ENCODE measurements around the gene ZC3H12C.
A peak's percentile ranks its signal among the peaks of the same experiment; 100 is the strongest.
"Not testable (repeated sequence)": the region's sequence is repeated elsewhere in the genome, so short reads cannot be mapped to it uniquely, and the experiment has no call there.

ZC3H12C gene

GRCh38 chr11:110062247-110062646 is 30.9 kb upstream of the ZC3H12C start:
- Histone ChIP-seq H3K36me3 (ENCODE audit: control insufficient read depth, insufficient read depth, low read length) (no peaks in the 10 kb centered on the region), H3K27ac (ENCODE audit: low read depth, low read length, severe bottlenecking) (no peak overlapping the region), H3K4me1 (ENCODE audit: control insufficient read depth, insufficient read depth, low read length, poor library complexity, severe bottlenecking) (no peaks in the 10 kb centered on the region), H3K9me3 (ENCODE audit: control insufficient read depth, low read length) (no peaks in the 10 kb centered on the region), H3K4me3 (ENCODE audit: extremely low read depth, insufficient read depth, low read length, poor library complexity, severe bottlenecking) (no peak overlapping the region)
- 100% methylated on average over 1 of the region's 3 CpGs; no CpG with 5 or more reads in 1 of the 2 experiments for WGBS, 2 experiments (ENCODE audit: insufficient coverage in 2 of 2)

GRCh38 chr11:110065189-110065588 is 28.0 kb upstream of the ZC3H12C start:
- WGBS, 2 experiments (ENCODE audit: insufficient coverage in 2 of 2): 40% methylated on average over 1 of the region's 2 CpGs; no CpG with 5 or more reads in 1 of the 2 experiments
- H3K4me1 ChIP-seq (ENCODE audit: control insufficient read depth, insufficient read depth, low read length, poor library complexity, severe bottlenecking): peaks cover 6% of the 10 kb centered on the region

DNA sequence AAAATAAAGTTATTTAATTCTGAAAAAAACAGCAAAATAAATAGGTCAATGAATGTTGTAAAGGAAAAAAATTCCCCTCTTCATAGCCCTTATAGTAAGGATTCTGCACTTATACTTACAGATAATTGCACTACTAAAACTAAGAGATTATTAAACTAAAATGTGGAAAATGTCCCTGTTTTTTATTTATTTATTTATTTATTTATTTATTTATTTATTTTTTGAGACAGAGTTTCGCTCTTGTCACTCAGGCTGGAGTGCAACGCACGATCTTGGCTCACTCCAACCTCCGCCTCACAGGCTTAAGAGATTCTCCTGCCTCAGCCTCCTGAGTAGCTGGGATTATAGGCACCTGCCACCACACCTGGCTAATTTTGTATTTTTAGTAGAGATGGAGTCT is 25.2 kb upstream of the ZC3H12C start:
- not testable (repeated sequence) for H3K4me3 ChIP-seq (ENCODE audit: extremely low read depth, insufficient read depth, low read length, poor library complexity, severe bottlenecking); H3K9me3 ChIP-seq (ENCODE audit: control insufficient read depth, low read length); H3K27ac ChIP-seq (ENCODE audit: low read depth, low read length, severe bottlenecking); H3K4me1 ChIP-seq (ENCODE audit: control insufficient read depth, insufficient read depth, low read length, poor library complexity, severe bottlenecking); H3K36me3 ChIP-seq (ENCODE audit: control insufficient read depth, insufficient read depth, low read length)
- no CpG with 5 or more reads among the region's 4 CpGs for WGBS, 2 experiments (ENCODE audit: insufficient coverage in 2 of 2)

More at GRCh38 chr11:110065189-110065588, 28.0 kb upstream of the ZC3H12C start:
- no peak overlapping the region for H3K27ac ChIP-seq (ENCODE audit: low read depth, low read length, severe bottlenecking)
- no peaks in the 10 kb centered on the region for H3K36me3 ChIP-seq (ENCODE audit: control insufficient read depth, insufficient read depth, low read length)
- H3K9me3 ChIP-seq (ENCODE audit: control insufficient read depth, low read length): no peaks in the 10 kb centered on the region
- no peak overlapping the region for H3K4me3 ChIP-seq (ENCODE audit: extremely low read depth, insufficient read depth, low read length, poor library complexity, severe bottlenecking)

- Histone ChIP-seq H3K9me3 (ENCODE audit: control insufficient read depth, low read length) (no peaks in the 10 kb centered on the region), H3K4me1 (ENCODE audit: control insufficient read depth, insufficient read depth, low read length, poor library complexity, severe bottlenecking) (peaks cover 6% of the 10 kb centered on the region), H3K36me3 (ENCODE audit: control insufficient read depth, insufficient read depth, low read length) (no peaks in the 10 kb centered on the region), H3K27ac (ENCODE audit: low read depth, low read length, severe bottlenecking) (peak overlapping the region; percentile 29), H3K4me3 (ENCODE audit: extremely low read depth, insufficient read depth, low read length, poor library complexity, severe bottlenecking) (no peak overlapping the region)
- 85 to 86% methylated on average over 4 to 7 of the region's 7 CpGs for WGBS, 2 experiments (ENCODE audit: insufficient coverage in 2 of 2)
Measured at GRCh38 chr11:110069158-110069737, 23.9 kb upstream of the ZC3H12C start.

DNA sequence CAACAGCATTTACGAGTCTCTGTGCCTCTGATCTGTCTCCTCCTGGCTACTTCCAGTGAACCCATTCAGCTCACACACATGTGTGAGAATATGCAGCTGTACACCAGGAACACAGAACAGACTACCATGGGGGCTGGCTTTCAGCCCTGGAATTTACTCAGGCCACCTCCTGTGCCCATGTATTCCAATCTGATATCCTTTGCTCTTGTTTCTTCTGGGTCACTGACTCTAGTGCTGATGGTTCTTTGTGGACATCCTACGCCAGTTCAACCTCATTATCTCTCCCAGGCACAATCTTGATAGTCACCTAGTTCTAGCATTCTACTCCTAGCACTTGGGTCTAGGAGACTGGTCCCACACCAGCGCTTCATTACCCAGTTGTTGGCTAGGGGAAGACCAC is 23.0 kb upstream of the ZC3H12C start:
- H3K4me1 ChIP-seq (ENCODE audit: control insufficient read depth, insufficient read depth, low read length, poor library complexity, severe bottlenecking): peaks cover 6% of the 10 kb centered on the region
- H3K4me3 ChIP-seq (ENCODE audit: extremely low read depth, insufficient read depth, low read length, poor library complexity, severe bottlenecking): no peak overlapping the region
- no peak overlapping the region for H3K27ac ChIP-seq (ENCODE audit: low read depth, low read length, severe bottlenecking)
- WGBS, 2 experiments (ENCODE audit: insufficient coverage in 2 of 2): 97 to 100% methylated on average over 2 to 3 of the region's 3 CpGs
- H3K36me3 ChIP-seq (ENCODE audit: control insufficient read depth, insufficient read depth, low read length): no peaks in the 10 kb centered on the region
- no peaks in the 10 kb centered on the region for H3K9me3 ChIP-seq (ENCODE audit: control insufficient read depth, low read length)

GRCh38 chr11:110071197-110071596 is 22.0 kb upstream of the ZC3H12C start:
- Histone ChIP-seq H3K27ac (ENCODE audit: low read depth, low read length, severe bottlenecking) (no peak overlapping the region), H3K4me1 (ENCODE audit: control insufficient read depth, insufficient read depth, low read length, poor library complexity, severe bottlenecking) (peaks cover 9% of the 10 kb centered on the region), H3K9me3 (ENCODE audit: control insufficient read depth, low read length) (no peaks in the 10 kb centered on the region), H3K4me3 (ENCODE audit: extremely low read depth, insufficient read depth, low read length, poor library complexity, severe bottlenecking) (no peak overlapping the region), H3K36me3 (ENCODE audit: control insufficient read depth, insufficient read depth, low read length) (no peaks in the 10 kb centered on the region)
- 92 to 100% methylated on average over 1 to 2 of the region's 2 CpGs for WGBS, 2 experiments (ENCODE audit: insufficient coverage in 2 of 2)

GRCh38 chr11:110072930-110073329 is 20.3 kb upstream of the ZC3H12C start:
- Histone ChIP-seq H3K9me3 (ENCODE audit: control insufficient read depth, low read length) (no peaks in the 10 kb centered on the region), H3K4me3 (ENCODE audit: extremely low read depth, insufficient read depth, low read length, poor library complexity, severe bottlenecking) (no peak overlapping the region), H3K36me3 (ENCODE audit: control insufficient read depth, insufficient read depth, low read length) (no peaks in the 10 kb centered on the region), H3K4me1 (ENCODE audit: control insufficient read depth, insufficient read depth, low read length, poor library complexity, severe bottlenecking) (peaks cover 14% of the 10 kb centered on the region), H3K27ac (ENCODE audit: low read depth, low read length, severe bottlenecking) (no peak overlapping the region)

DNA sequence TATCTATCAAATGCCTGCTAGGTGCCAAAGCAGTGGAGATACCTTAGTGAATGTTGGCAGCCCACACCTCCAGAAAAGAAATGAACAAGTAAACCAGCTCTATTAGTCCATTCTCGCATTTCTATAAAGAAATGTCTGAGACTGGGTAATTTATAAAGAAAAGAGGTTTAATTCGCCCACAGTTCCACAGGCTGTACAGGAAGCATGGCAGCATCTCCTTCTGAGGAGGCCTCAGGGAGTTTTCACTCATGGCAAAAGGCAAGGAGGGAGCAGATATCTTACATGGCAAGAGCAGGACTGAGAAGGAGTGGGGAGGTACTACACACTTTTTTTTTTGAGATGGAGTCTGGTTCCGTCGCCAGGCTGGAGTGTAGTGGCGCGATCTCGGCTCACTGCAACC is 18.7 kb upstream of the ZC3H12C start:
- Histone ChIP-seq H3K27ac (ENCODE audit: low read depth, low read length, severe bottlenecking) (no peak overlapping the region), H3K4me3 (ENCODE audit: extremely low read depth, insufficient read depth, low read length, poor library complexity, severe bottlenecking) (no peak overlapping the region), H3K9me3 (ENCODE audit: control insufficient read depth, low read length) (peaks cover 6% of the 10 kb centered on the region), H3K36me3 (ENCODE audit: control insufficient read depth, insufficient read depth, low read length) (no peaks in the 10 kb centered on the region), H3K4me1 (ENCODE audit: control insufficient read depth, insufficient read depth, low read length, poor library complexity, severe bottlenecking) (peaks cover 10% of the 10 kb centered on the region)
- 100% methylated on average over 1 to 3 of the region's 7 CpGs for WGBS, 2 experiments (ENCODE audit: insufficient coverage in 2 of 2)

DNA sequence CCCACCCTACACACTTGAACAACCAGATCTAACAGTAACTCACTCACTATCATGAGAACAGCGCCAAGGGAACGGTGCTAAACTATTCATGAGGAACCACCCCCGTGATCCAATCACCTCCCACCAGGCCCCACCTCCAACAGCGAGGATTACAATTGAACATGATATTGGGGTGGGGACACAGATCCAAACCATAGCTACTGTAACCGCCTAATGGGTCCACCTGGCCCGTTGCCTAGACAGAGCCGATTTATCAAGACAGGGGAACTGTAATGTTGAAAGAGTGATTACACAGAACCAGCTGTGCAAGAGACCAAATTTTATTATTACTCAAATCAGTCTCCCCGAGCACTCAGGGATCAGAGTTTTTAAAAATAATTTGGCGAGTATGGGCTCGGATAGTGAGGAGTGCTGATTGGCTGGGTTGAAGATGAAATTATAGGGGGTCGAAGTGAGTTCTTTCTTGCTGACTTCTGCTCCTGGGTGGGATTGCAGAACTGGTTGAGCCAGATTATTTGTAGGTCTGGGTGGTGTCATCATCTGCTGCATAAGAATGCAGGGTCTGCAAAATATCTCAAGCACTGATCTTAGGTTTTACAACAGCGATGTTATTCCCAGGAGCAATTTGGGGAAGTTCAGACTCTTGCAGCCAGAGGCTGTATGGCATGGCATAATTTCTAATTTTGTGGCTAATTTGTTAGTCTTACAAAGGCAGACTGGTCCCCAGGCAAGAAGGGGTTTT is 17.9 kb upstream of the ZC3H12C start:
- Histone ChIP-seq H3K27ac (ENCODE audit: low read depth, low read length, severe bottlenecking) (no peak overlapping the region), H3K36me3 (ENCODE audit: control insufficient read depth, insufficient read depth, low read length) (no peaks in the 10 kb centered on the region), H3K9me3 (ENCODE audit: control insufficient read depth, low read length) (peaks cover 6% of the 10 kb centered on the region), H3K4me1 (ENCODE audit: control insufficient read depth, insufficient read depth, low read length, poor library complexity, severe bottlenecking) (peaks cover 8% of the 10 kb centered on the region), H3K4me3 (ENCODE audit: extremely low read depth, insufficient read depth, low read length, poor library complexity, severe bottlenecking) (no peak overlapping the region)
- WGBS, 2 experiments (ENCODE audit: insufficient coverage in 2 of 2): 95 to 96% methylated on average over 8 to 9 of the region's 12 CpGs

GRCh38 chr11:110075847-110076208 is 17.4 kb upstream of the ZC3H12C start:
- Histone ChIP-seq H3K4me1 (ENCODE audit: control insufficient read depth, insufficient read depth, low read length, poor library complexity, severe bottlenecking) (peaks cover 8% of the 10 kb centered on the region), H3K27ac (ENCODE audit: low read depth, low read length, severe bottlenecking) (peak overlapping the region; percentile 4), H3K9me3 (ENCODE audit: control insufficient read depth, low read length) (peaks cover 6% of the 10 kb centered on the region), H3K4me3 (ENCODE audit: extremely low read depth, insufficient read depth, low read length, poor library complexity, severe bottlenecking) (no peak overlapping the region), H3K36me3 (ENCODE audit: control insufficient read depth, insufficient read depth, low read length) (no peaks in the 10 kb centered on the region)
- 93 to 100% methylated on average over 1 to 3 of the region's 4 CpGs for WGBS, 2 experiments (ENCODE audit: insufficient coverage in 2 of 2)

DNA sequence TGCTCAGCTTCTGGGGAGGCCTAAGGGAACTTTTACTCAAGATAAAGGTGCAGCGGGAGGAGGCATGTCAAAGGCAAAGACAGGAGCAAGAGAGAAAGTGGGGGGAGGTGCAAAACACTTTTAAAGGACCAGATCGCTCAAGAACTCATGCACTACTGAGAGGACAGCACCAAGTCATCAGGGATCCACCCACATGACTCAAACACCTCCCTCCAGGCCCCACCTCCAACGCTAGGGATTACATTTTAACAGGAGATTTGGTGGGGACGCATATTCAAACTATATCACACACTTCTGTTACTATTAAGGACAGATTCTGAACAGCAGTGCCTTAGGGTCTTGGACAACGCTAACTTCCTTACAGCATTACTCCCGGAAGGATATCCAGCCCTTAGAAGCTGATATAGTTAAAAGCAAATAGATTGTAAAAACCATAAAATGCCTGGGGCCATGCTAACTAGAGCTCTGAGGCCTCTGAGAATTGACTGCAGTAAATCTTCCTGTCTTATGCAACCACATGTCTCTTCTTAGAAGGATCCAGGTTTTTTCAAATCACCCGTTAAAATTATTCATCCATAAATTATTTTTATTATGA is 16.7 kb upstream of the ZC3H12C start:
- WGBS, 2 experiments (ENCODE audit: insufficient coverage in 2 of 2): 23 to 30% methylated on average over 2 of the region's 7 CpGs
- no peak overlapping the region for H3K4me3 ChIP-seq (ENCODE audit: extremely low read depth, insufficient read depth, low read length, poor library complexity, severe bottlenecking)
- peaks cover 6% of the 10 kb centered on the region for H3K9me3 ChIP-seq (ENCODE audit: control insufficient read depth, low read length)
- H3K36me3 ChIP-seq (ENCODE audit: control insufficient read depth, insufficient read depth, low read length): no peaks in the 10 kb centered on the region
- peaks cover 8% of the 10 kb centered on the region for H3K4me1 ChIP-seq (ENCODE audit: control insufficient read depth, insufficient read depth, low read length, poor library complexity, severe bottlenecking)
- no peak overlapping the region for H3K27ac ChIP-seq (ENCODE audit: low read depth, low read length, severe bottlenecking)
